Measurements from ENCODE around the gene CSTPP1. TPM values are rescaled to one million over a fixed set of nuclear protein-coding genes. Genes with fewer than 3 reads are reported as not detected.

Gene CSTPP1
- total RNA-seq, 4 donors from 2014 or later, result 4.9 to 33.8 (median 19.5) TPM

GRCh38 chr11:47179655-47179991, 243.1 kb downstream of the CSTPP1 start:
- H3K36me3 ChIP-seq, result no peaks in the 10 kb centered on the region
- no peak overlapping the region for H3K27ac ChIP-seq
- TF ChIP-seq CTCF (IDR thresholded peaks at IDR 0.05) (no peak), POLR2A (IDR thresholded peaks at IDR 0.05) (no peak)
- H3K27me3 ChIP-seq, result no peaks in the 10 kb centered on the region
- no peak overlapping the region for H3K4me3 ChIP-seq
- no peak for DNase-seq
- H3K9me3 ChIP-seq, result no peaks in the 10 kb centered on the region
- intact Hi-C loops (cut with DNase I; ENCODE audit: low total_unique reads), result loop anchor here (10.0 kb wide), 1 partner anchor 85 kb away; no protein-coding TSS in a partner anchor
- peaks cover 3 to 31% of the 10 kb centered on the region in 2 donors for H3K4me1 ChIP-seq

DNA sequence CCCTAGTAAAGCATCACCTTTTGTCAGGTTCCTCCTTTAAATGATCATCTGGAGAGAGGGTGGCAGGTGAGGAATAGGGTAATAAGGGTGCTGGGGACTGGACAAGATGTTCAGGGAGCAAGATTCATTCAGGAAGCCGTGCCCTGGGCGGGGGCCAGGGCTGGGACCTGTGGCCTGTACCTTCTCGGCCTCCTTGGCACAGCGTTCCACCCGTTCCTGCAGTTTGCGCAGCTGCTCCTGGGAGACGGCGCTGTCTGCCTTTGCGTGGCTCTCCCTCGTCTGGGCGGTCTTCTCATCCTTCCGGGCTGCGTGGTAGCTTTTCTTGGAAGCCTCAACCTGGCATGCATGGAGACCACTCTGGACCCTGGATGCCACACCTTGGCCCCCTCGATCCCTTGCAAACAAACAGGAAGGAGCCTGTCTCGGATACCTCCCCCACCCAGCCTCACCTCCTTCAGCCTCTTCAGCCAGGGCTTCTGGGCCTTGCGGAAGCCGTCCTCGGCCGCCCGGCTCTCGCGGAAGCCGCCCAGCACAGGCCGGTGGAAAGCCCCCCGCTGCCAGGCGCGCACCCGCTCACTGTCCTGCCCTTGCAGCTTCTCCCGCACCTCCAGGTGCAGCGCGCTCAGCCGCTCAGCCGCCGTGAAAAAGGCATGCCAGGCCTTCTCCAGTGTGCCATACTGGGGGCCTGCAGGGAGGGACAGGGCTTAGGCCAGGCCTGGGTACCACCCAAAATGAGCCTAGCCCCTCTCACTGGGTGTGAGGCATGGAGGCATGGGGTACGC, 243.6 kb downstream of the CSTPP1 start:
- Histone ChIP-seq H3K9me3 (no peaks in the 10 kb centered on the region), H3K4me1 (peaks cover 3 to 32% of the 10 kb centered on the region in 2 donors), H3K27me3 (no peaks in the 10 kb centered on the region), H3K4me3 (no peak overlapping the region), H3K36me3 (no peaks in the 10 kb centered on the region), H3K27ac (no peak overlapping the region)
- TF ChIP-seq POLR2A (IDR thresholded peaks at IDR 0.05), result no peak
- no peak for TF ChIP-seq CTCF (IDR thresholded peaks at IDR 0.05)
- DNase-seq, result no peak
- intact Hi-C loops (cut with DNase I; ENCODE audit: low total_unique reads), result no loop called here

DNA sequence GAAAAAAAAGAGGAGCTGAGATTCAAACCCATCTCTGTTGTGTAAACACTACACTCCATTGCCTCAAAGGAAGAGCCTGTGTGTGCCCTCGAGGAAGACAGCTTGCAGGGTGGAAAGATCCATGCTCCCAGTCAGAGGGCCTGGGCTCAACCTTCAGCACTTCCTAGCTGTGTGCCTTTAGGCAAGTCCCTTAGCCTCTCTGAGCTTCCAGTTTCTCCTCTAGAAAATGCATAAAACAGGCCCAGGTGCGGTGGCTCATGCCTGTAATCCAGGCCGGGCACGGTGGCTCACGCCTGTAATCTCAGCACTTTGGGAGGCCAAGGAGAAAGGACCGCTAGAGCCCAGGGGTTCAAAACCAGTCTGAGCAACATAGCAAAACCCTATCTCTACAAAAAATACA, 244.7 kb downstream of the CSTPP1 start:
- no peaks in the 10 kb centered on the region for H3K9me3 ChIP-seq
- H3K36me3 ChIP-seq, result no peaks in the 10 kb centered on the region
- no peak overlapping the region for H3K27ac ChIP-seq
- H3K4me3 ChIP-seq, result no peak overlapping the region
- intact Hi-C loops (cut with DNase I; ENCODE audit: low total_unique reads), result no loop called here
- TF ChIP-seq POLR2A (IDR thresholded peaks at IDR 0.05) (no peak), CTCF (IDR thresholded peaks at IDR 0.05) (no peak)
- H3K4me1 ChIP-seq, result peaks cover 3 to 24% of the 10 kb centered on the region in 2 donors
- H3K27me3 ChIP-seq, result no peaks in the 10 kb centered on the region
- DNase-seq, result no peak

- no peak overlapping the region for H3K27ac ChIP-seq
Measured at GRCh38 chr11:47182380-47182779, 245.8 kb downstream of the CSTPP1 start.

More at GRCh38 chr11:47182380-47182779, 245.8 kb downstream of the CSTPP1 start:
- no peaks in the 10 kb centered on the region for H3K36me3 ChIP-seq
- no peaks in the 10 kb centered on the region for H3K9me3 ChIP-seq
- intact Hi-C loops (cut with DNase I; ENCODE audit: low total_unique reads), result no loop called here
- no peak for DNase-seq
- TF ChIP-seq CTCF (IDR thresholded peaks at IDR 0.05) (no peak), POLR2A (IDR thresholded peaks at IDR 0.05) (no peak)
- H3K4me1 ChIP-seq, result peaks cover 3 to 24% of the 10 kb centered on the region in 2 donors
- no peaks in the 10 kb centered on the region for H3K27me3 ChIP-seq
- H3K4me3 ChIP-seq, result no peak overlapping the region
